EH (cell line): ENCODE data around the gene KCNJ6.
"Not testable (repeated sequence)": the region's sequence is repeated elsewhere in the genome, so short reads cannot be mapped to it uniquely, and the experiment has no call there.

ENCODE experiments used
- DNase-seq: peaks from one replicate; pipeline ENCODE4 v3.0.0-alpha.2; 2015; ENCODE audit warnings: low read depth

KCNJ6 gene

GRCh38 chr21:37595944-37596343 lies 320.3 kb downstream of the KCNJ6 start:
- no peak for DNase-seq

- no peak for DNase-seq
These were observed 321.7 kb downstream of the KCNJ6 start for GRCh38 chr21:37594472-37594951.

- no peak for DNase-seq
These were observed 322.4 kb downstream of the KCNJ6 start for GRCh38 chr21:37593740-37594471.

GRCh38 chr21:37593015-37593414 lies 323.2 kb downstream of the KCNJ6 start:
- no peak for DNase-seq

GRCh38 chr21:37592496-37592895 lies 323.8 kb downstream of the KCNJ6 start:
- DNase-seq, result no peak

GRCh38 chr21:37591994-37592393 lies 324.3 kb downstream of the KCNJ6 start:
- DNase-seq, result not testable (repeated sequence)

GRCh38 chr21:37590836-37591235 lies 325.4 kb downstream of the KCNJ6 start:
- not testable (repeated sequence) for DNase-seq

- DNase-seq, result not testable (repeated sequence)
These were observed 327.6 kb downstream of the KCNJ6 start for GRCh38 chr21:37588644-37589043.

- no peak for DNase-seq
These were observed 328.6 kb downstream of the KCNJ6 start for GRCh38 chr21:37587635-37588177.

GRCh38 chr21:37587203-37587602 lies 329.1 kb downstream of the KCNJ6 start:
- no peak for DNase-seq

- DNase-seq, result peak; percentile 66
These were observed 333.7 kb downstream of the KCNJ6 start for GRCh38 chr21:37582590-37582989.

- no peak for DNase-seq
These were observed 335.6 kb downstream of the KCNJ6 start for GRCh38 chr21:37580666-37581065.

GRCh38 chr21:37579356-37579755 lies 336.9 kb downstream of the KCNJ6 start:
- DNase-seq, result peak; percentile 9

- no peak for DNase-seq
These were observed 337.7 kb downstream of the KCNJ6 start for GRCh38 chr21:37578471-37579126.

- DNase-seq, result not testable (repeated sequence)
These were observed 339.3 kb downstream of the KCNJ6 start for GRCh38 chr21:37576929-37577328.

GRCh38 chr21:37575580-37575979 lies 340.7 kb downstream of the KCNJ6 start:
- DNase-seq, result no peak

- DNase-seq, result no peak
These were observed 341.5 kb downstream of the KCNJ6 start for GRCh38 chr21:37574751-37575150.

GRCh38 chr21:37574316-37574715 lies 341.9 kb downstream of the KCNJ6 start:
- DNase-seq, result no peak

- DNase-seq, result no peak
These were observed 344.8 kb downstream of the KCNJ6 start for GRCh38 chr21:37571442-37571841.

- no peak for DNase-seq
These were observed 347.3 kb downstream of the KCNJ6 start for GRCh38 chr21:37568916-37569315.

GRCh38 chr21:37568415-37568814 lies 347.8 kb downstream of the KCNJ6 start:
- DNase-seq, result no peak

- DNase-seq, result no peak
These were observed 349.3 kb downstream of the KCNJ6 start for GRCh38 chr21:37566790-37567615.
